ENCODE measurements around the gene SH2D3A.
"Not testable (repeated sequence)": the region's sequence is repeated elsewhere in the genome, so short reads cannot be mapped to it uniquely, and the experiment has no call there.

The SH2D3A gene

GRCh38 chr19:6790194-6791128, 23.2 kb upstream of the SH2D3A start:
- no peak for DNase-seq (ENCODE audit: low read depth in 2 of 2)

DNA sequence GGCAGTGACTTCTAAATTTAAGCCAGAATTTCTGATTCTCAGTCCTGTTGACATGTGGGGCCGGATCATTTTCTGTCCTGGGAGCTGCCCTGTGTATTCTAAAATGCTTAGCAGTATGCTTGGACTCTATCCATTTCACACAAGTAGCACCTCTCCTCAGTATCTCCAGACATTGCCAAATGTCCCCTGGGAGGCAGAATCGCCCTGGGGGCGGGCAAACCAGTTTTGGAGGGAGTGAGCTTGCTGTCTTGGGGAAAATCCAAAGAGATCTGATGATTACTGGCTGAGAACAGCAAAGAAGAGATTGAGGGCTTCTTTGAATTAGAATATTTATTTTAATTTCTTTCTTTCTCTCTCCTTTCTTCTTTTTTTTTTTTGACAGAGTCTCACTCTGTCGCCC, 21.7 kb upstream of the SH2D3A start:
- no peak for DNase-seq (ENCODE audit: low read depth in 2 of 2)

DNA sequence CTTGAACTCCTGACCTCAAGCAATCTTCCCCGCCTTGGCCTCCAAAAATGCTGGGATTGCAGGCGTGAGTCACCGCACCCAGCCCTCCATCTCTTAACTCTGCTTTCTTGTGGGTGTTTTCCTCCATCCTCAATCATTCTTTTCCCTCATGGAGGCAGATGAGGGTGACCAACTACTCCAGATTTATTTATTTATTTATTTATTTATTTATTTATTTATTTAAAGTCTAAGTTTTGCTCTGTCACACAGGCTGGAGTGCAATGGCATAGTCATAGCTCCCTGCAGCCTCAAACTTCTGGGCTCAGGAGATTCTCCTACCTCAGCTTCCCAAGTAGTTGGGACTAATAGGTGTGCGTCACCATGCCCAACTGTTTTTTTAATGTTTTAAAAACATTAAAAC, 20.2 kb upstream of the SH2D3A start:
- no peak for DNase-seq (ENCODE audit: low read depth in 2 of 2)

DNA sequence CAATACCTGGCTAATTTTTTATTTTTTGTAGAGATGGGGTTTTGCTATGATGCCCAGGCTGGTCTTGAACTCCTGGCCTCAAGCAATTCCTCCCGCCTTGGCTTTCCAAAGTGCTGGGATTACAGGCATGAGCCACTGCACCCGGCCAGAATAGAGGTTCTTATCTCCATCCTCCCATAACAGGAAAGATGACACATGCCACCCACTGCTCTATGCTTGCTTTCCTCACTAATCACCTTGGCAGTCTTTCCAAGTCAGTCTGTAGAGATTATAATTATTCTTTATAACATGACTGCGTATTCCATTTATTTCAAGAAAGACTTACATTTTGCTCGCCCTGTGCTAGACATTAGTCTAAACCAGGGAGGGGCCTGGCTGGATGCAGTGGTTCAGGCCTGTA, 12.0 kb upstream of the SH2D3A start:
- no peak for DNase-seq (ENCODE audit: low read depth in 2 of 2)

- no peak for DNase-seq (ENCODE audit: low read depth in 2 of 2)
Measured at GRCh38 chr19:6778386-6778785, 11.2 kb upstream of the SH2D3A start.

DNA sequence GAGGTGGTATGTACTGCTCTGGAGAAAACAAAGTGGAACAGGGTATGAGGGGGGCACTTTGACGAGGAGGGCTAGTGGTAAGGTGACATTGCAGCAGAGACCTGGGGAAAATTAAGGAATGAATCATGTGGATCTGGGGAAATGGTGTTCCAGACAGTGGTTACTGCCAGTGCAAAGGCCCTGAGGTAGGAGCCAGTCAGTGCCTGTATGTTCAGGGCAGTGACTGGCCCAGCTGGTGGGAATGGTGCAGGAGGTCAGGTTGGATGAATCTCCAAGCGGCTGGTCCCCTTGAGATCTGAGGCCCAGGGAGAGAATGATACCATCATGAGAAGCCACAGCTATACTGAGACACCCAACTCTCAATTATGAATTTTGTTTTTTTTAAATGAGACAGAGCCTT, 10.2 kb upstream of the SH2D3A start:
- no peak for DNase-seq (ENCODE audit: low read depth in 2 of 2)

DNA sequence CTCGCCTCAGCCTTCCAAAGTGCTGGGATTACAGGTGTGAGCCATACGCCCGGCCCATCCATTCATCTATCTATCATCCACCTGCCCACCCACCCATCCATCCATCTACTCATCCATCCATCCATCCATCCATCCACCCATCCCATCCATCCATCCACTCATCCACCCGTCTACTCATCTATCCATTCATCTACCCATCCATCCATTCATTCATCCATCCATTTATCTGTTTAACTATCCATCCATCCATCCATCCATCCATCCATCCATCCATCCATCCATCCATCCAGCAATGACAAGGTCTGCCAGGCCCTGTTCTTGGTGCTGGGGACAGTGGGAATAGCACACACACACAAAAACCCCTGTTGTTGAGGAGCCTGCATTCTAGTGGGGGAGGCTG, 9.8 kb upstream of the SH2D3A start:
- DNase-seq (ENCODE audit: low read depth in 2 of 2) = no peak

DNA sequence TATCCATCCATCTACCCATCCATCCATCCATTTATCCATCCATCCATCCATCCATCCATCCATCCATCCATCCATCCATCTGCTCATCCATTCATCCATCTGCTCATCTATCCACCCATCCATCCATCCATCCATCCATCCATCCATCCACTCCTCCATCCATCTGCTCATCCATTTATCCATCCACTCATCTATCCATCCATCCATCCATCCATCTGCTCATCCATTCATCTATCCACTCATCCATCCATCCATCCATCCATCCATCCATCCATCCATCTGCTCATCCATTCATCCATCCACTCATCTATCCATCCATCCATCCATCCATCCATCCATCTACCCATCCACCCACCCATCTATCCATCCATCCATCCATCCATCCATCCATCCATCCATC, 8.8 kb upstream of the SH2D3A start:
- not testable (repeated sequence) for DNase-seq (ENCODE audit: low read depth in 2 of 2)

- DNase-seq (ENCODE audit: low read depth in 2 of 2) = no peak
Measured at GRCh38 chr19:6774821-6775707, 7.8 kb upstream of the SH2D3A start.

GRCh38 chr19:6773323-6773931, 6.2 kb upstream of the SH2D3A start:
- peak in 1 of 2 donors; percentile 43 for DNase-seq (ENCODE audit: low read depth in 2 of 2)

GRCh38 chr19:6772866-6773322, 5.7 kb upstream of the SH2D3A start:
- DNase-seq (ENCODE audit: low read depth in 2 of 2) = no peak

DNA sequence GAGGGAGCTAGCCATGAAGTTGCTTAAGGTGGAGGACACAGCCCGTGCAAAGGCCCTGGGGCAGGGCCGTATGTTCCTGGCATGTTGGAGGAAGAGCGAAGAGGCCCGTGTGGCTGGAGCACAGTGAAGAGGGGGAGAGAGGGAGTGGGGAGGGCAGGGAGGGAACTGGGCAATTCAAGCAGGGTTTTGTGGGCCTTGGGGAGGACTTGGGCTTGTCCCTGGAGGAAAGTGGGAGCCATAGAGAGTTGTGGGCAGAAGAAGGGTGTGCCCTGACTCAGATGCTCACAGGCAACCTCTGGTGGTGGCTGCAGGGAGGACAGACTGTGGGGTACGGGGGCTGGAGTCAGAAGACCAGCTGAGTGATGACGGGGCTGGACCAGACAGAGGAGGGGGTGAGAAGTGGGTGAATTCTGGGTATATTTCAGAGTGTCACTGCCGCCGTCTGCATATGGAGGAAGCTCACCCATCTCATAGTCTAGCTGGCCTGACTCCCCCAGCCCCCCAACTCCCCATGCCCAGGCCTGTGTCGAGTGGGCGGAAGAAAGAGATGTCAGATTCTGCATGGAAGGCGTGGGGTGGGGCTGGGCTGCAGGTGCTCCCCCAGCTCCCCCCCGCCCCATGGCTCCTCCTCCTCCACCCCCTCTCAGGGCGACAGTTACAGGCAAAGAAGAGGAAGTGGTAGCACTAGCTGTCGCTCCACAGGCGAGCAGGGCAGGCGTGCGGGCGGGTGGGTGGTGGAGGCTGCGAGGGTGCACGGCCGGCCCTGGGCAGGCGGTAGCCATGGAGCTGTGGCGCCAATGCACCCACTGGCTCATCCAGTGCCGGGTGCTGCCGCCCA, 5.0 kb upstream of the SH2D3A start, which contains the start of gene VAV1:
VAV1 (plus strand) TSS at position 681 of the 838 bp plus-strand sequence; CDS start at position 781, 100 bp downstream.
- DNase-seq (ENCODE audit: low read depth in 2 of 2) = peak; percentile 63 to 66

- not testable (repeated sequence) for DNase-seq (ENCODE audit: low read depth in 2 of 2)
Measured at GRCh38 chr19:6771648-6772027, 4.4 kb upstream of the SH2D3A start.

- DNase-seq (ENCODE audit: low read depth in 2 of 2) = no peak
Measured at GRCh38 chr19:6769006-6769619, 1.9 kb upstream of the SH2D3A start.

- DNase-seq (ENCODE audit: low read depth in 2 of 2) = no peak
Measured at GRCh38 chr19:6768236-6768785, 1.1 kb upstream of the SH2D3A start.

DNA sequence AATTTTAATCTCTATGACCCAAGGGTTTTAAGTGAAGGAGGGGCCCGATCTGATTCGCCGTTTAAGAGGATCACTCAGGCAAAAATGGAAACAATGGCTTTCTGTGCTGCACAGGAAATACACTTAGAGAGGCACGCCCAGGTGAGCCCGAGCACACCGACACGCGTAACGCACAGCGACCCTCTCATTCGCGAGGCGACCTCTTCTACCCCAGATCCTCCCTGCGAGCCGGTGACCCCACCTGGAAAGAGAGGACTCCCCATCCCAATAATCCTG, 216 bp downstream of the SH2D3A start:
- DNase-seq (ENCODE audit: low read depth in 2 of 2) = no peak

GRCh38 chr19:6766357-6767080, 716 bp downstream of the SH2D3A start:
- DNase-seq (ENCODE audit: low read depth in 2 of 2) = no peak

DNA sequence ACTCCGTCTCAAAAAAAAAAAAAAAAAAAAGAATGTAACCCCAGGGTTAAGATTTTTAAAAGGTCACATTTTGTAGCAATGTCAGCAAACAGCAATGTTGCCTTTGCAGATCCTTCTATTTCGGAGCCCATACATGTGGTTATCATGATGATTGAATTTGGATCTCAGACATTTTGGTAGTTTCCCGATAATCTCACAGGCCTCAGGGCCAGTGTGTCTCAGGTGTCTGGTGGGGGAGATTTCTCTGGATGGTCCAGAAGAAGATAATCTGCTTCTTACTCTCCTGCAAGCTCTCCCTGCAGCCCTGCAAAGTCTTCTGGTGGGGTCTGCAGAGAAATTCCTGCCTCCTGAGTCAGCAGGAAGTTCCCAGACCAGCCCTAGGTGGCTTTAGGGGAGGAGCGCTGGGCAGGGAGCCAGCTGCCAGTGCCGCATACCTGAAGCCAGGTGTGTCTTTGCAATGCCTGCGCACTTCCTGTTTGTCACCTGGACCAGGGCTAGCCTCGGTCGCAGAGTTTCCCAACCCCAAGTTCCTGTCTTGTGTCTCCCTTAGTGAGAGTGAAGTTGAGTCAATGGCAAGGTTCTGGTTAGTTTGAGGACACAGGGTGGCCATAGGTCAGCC, 1.4 kb downstream of the SH2D3A start:
- DNase-seq (ENCODE audit: low read depth in 2 of 2) = no peak

- not testable (repeated sequence) for DNase-seq (ENCODE audit: low read depth in 2 of 2)
Measured at GRCh38 chr19:6762253-6762797, 4.9 kb downstream of the SH2D3A start.
